HT-29 (cell line): ENCODE measurements around the gene ANKRD34B. TPM values are rescaled to one million over a fixed set of nuclear protein-coding genes. Genes with fewer than 3 reads are reported as not detected.
"Not testable (repeated sequence)": the region's sequence is repeated elsewhere in the genome, so short reads cannot be mapped to it uniquely, and the experiment has no call there.

ENCODE experiments used
- DNase-seq: peaks from one replicate; pipeline ENCODE4 v3.0.0-alpha.2; 2015; ENCODE audit warnings: low spot score
- total RNA-seq: library from RNA; depleted of rRNA; stranded (reverse); fragments of >200 nt; shearing (Covaris generic); gene quantifications from 2 replicates; pipeline ENCODE4 v1.2.3, GENCODE V29; 2014; rRNA removed

ANKRD34B gene
- total RNA-seq = not detected in 2 replicates

- DNase-seq = no peak
These were observed at the start of gene ANKRD34B for GRCh38 chr5:80569961-80570786. ANKRD34B (minus strand) TSS chr5:80570280; CDS start chr5:80560019, 10,261 bp downstream.

GRCh38 chr5:80619086-80619485 is 49.0 kb upstream of the ANKRD34B start:
- no peak for DNase-seq

- DNase-seq = no peak
These were observed 48.4 kb upstream of the ANKRD34B start for GRCh38 chr5:80618438-80618837.

GRCh38 chr5:80615266-80615914 is 45.3 kb upstream of the ANKRD34B start:
- DNase-seq = no peak

- DNase-seq = no peak
These were observed 39.6 kb upstream of the ANKRD34B start for GRCh38 chr5:80609692-80610091.

- no peak for DNase-seq
These were observed 38.7 kb upstream of the ANKRD34B start for GRCh38 chr5:80608731-80609130.

- DNase-seq = no peak
These were observed 37.8 kb upstream of the ANKRD34B start for GRCh38 chr5:80607832-80608231.

- DNase-seq = no peak
These were observed 37.3 kb upstream of the ANKRD34B start for GRCh38 chr5:80607343-80607742.

GRCh38 chr5:80600943-80601693 is 31.0 kb upstream of the ANKRD34B start:
- DNase-seq = no peak

- DNase-seq = no peak
These were observed 27.4 kb upstream of the ANKRD34B start for GRCh38 chr5:80597500-80597899.

GRCh38 chr5:80594810-80595209 is 24.7 kb upstream of the ANKRD34B start:
- no peak for DNase-seq

- DNase-seq = no peak
These were observed 22.7 kb upstream of the ANKRD34B start for GRCh38 chr5:80592761-80593160.

- DNase-seq = no peak
These were observed 22.0 kb upstream of the ANKRD34B start for GRCh38 chr5:80592105-80592504.

GRCh38 chr5:80591352-80591751 is 21.3 kb upstream of the ANKRD34B start:
- no peak for DNase-seq

- no peak for DNase-seq
These were observed 20.7 kb upstream of the ANKRD34B start for GRCh38 chr5:80590766-80591165.

GRCh38 chr5:80588858-80589540 is 18.9 kb upstream of the ANKRD34B start:
- no peak for DNase-seq

GRCh38 chr5:80584770-80585169 is 14.7 kb upstream of the ANKRD34B start:
- no peak for DNase-seq

GRCh38 chr5:80580291-80580690 is 10.2 kb upstream of the ANKRD34B start:
- DNase-seq = not testable (repeated sequence)

GRCh38 chr5:80579050-80579449 is 9.0 kb upstream of the ANKRD34B start:
- DNase-seq = no peak

GRCh38 chr5:80577707-80578106 is 7.6 kb upstream of the ANKRD34B start:
- no peak for DNase-seq

- no peak for DNase-seq
These were observed 6.3 kb upstream of the ANKRD34B start for GRCh38 chr5:80576383-80576782.

- DNase-seq = no peak
These were observed 3.0 kb upstream of the ANKRD34B start for GRCh38 chr5:80573062-80573461.
